PFSK-1 (cell line): ENCODE measurements around the gene DMAP1.

Experiments used
- FOXP2 ChIP-seq: optimal IDR thresholded peaks from 2 replicates; pipeline ENCODE3; 2011; ENCODE audit warnings: borderline replicate concordance, control low read depth, inconsistent platforms; ENCODE audit not compliant: insufficient read depth; ENCODE audit errors: extremely low read length, extremely low read depth
- POLR2AphosphoS5 ChIP-seq: IDR thresholded peaks from 2 replicates; pipeline ENCODE4 v1.6.1; 2012; ENCODE audit warnings: low read depth, mild to moderate bottlenecking, control low read depth, low read length, moderate library complexity
- REST ChIP-seq, 2 experiments: IDR thresholded peaks; 2 replicates each; pipeline versions ENCODE4 v1.6.1 to v1.8.0; 2011 to 2012; ENCODE audit warnings: low read depth in 2 of 2, low read length in 2 of 2, control low read depth in 1 of 2, inconsistent platforms in 1 of 2, mild to moderate bottlenecking in 1 of 2, moderate library complexity in 1 of 2; ENCODE audit not compliant: insufficient read depth in 1 of 2
- SIN3A ChIP-seq: IDR thresholded peaks from 2 replicates; pipeline ENCODE4 v1.6.1; 2012; ENCODE audit warnings: mild to moderate bottlenecking, low read length, moderate library complexity, borderline replicate concordance; ENCODE audit not compliant: insufficient read depth
- TAF1 ChIP-seq: IDR thresholded peaks from 2 replicates; pipeline ENCODE4 v1.6.1; 2012; ENCODE audit warnings: low read length, control low read depth, borderline replicate concordance; ENCODE audit not compliant: insufficient read depth

DMAP1 gene

GRCh38 chr1:44261962-44262361 is 48.7 kb downstream of the DMAP1 start:
- TF ChIP-seq SIN3A (no peak), TAF1 (no peak), REST (IDR thresholded peaks at IDR 0.05; ENCODE audit: insufficient read depth in 1 of 2, low read depth in 2 of 2, low read length in 2 of 2) (no peak), POLR2AphosphoS5 (no peak), FOXP2 (no peak)

- no peak for TF ChIP-seq SIN3A
- TF ChIP-seq REST (IDR thresholded peaks at IDR 0.05; ENCODE audit: insufficient read depth in 1 of 2, low read depth in 2 of 2, low read length in 2 of 2): no peak
- no peak for TF ChIP-seq FOXP2
- no peak for TF ChIP-seq POLR2AphosphoS5
- no peak for TF ChIP-seq TAF1
Measured at GRCh38 chr1:44262414-44262813, 49.1 kb downstream of the DMAP1 start.

- no peak for TF ChIP-seq SIN3A
- no peak for TF ChIP-seq POLR2AphosphoS5
- TF ChIP-seq TAF1: no peak
- TF ChIP-seq REST (IDR thresholded peaks at IDR 0.05; ENCODE audit: insufficient read depth in 1 of 2, low read depth in 2 of 2, low read length in 2 of 2): no peak
- no peak for TF ChIP-seq FOXP2
Measured at GRCh38 chr1:44262816-44263567, 49.7 kb downstream of the DMAP1 start.

GRCh38 chr1:44263568-44264450 is 50.5 kb downstream of the DMAP1 start:
- TF ChIP-seq TAF1 (no peak), POLR2AphosphoS5 (no peak), SIN3A (no peak), REST (IDR thresholded peaks at IDR 0.05; ENCODE audit: insufficient read depth in 1 of 2, low read depth in 2 of 2, low read length in 2 of 2) (no peak), FOXP2 (no peak)
